GM19372 (cell line): Measurements from ENCODE around the gene MS4A10.

Experiments used
- ATAC-seq: cut with Tn5 transposase; IDR thresholded peaks from one replicate; pipeline ENCODE4 v1.9.1; 2021; ENCODE audit warnings: mild to moderate bottlenecking, low read depth, moderate library complexity; ENCODE audit not compliant: unreplicated experiment

The MS4A10 gene

GRCh38 chr11:60847281-60847680 is 62.1 kb downstream of the MS4A10 start:
- ATAC-seq, result no peak

- ATAC-seq, result no peak
These were observed 62.8 kb downstream of the MS4A10 start for GRCh38 chr11:60847896-60848295.

- no peak for ATAC-seq
These were observed 63.6 kb downstream of the MS4A10 start for GRCh38 chr11:60848714-60849151.

- no peak for ATAC-seq
These were observed 64.7 kb downstream of the MS4A10 start for GRCh38 chr11:60849641-60850520.
